Eye (tissue), 1 donor: Measurements from ENCODE around the gene SH2D1A.
"Not testable (repeated sequence)": the region's sequence is repeated elsewhere in the genome, so short reads cannot be mapped to it uniquely, and the experiment has no call there.

Experiments used
- DNase-seq: peaks from one replicate; pipeline ENCODE4 v3.0.0-alpha.2; 2015

Gene SH2D1A

DNA sequence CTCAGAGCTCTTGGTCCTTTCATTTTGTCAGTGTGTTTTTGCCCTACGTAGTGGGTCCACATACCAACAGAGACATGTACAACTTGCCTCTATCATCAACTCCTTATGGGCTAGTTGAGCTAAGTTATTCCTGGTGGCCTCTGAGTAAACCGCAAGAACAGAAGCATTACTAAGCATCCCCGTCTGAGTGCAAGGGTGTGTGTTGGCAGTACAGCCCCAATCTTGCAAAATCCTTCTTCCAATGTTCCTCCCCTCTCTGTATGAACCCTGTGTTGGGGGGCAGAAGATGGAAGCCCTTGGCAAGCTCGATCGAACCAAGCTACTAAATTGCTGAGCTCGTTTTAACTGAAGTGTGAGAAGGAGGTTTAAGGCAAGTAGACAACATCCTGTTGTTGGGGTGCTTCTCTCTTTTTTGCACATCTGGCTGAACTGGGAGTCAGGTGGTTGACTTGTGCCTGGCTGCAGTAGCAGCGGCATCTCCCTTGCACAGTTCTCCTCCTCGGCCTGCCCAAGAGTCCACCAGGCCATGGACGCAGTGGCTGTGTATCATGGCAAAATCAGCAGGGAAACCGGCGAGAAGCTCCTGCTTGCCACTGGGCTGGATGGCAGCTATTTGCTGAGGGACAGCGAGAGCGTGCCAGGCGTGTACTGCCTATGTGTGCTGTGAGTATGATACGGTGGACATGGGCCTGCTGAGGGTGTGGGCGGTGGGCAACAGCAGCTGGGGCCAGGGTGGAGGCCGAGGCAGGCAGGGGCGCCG, at the start of gene SH2D1A:
Gene SH2D1A, plus strand, starts transcription at position 447 of the 760 bp plus-strand sequence. Its CDS starts 80 bp downstream, at position 527.
- no peak for DNase-seq

DNA sequence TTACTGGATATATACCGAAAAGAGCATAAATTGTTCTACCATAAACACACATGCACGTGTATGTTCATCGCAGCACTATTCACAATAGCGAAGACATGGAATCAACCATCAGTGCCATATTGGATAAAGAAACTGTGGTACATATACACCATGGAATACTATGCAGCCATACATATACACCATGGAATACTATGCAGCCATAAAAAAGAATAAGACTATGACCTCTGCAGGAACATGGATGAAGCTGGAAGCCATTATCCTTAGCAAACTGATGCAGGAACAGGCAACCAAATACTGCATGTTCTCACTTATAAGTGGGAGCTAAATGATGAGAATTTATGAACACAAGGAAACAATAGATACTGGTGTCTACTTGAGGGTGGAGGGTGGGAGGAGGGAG, 47.0 kb upstream of the SH2D1A start:
- DNase-seq, result not testable (repeated sequence)

DNA sequence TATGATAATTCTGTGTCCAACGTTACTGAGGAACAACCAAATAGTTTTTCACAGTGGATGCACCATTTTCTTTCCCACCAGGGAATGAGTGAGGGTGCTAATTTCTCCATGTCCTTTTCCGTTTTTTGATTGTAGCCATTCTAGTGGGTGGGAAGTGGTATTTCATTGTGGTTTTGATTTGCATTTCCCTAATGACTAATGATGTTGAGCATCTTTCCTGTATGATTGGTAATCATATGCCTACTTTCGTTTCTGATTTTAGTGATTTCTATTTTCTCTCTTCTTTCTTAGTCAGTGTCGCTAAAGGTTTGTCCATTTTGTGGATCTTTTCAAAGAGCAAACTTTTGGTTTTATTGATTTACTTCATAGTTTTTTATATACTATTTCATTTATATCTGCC, 46.0 kb upstream of the SH2D1A start:
- no peak for DNase-seq

DNA sequence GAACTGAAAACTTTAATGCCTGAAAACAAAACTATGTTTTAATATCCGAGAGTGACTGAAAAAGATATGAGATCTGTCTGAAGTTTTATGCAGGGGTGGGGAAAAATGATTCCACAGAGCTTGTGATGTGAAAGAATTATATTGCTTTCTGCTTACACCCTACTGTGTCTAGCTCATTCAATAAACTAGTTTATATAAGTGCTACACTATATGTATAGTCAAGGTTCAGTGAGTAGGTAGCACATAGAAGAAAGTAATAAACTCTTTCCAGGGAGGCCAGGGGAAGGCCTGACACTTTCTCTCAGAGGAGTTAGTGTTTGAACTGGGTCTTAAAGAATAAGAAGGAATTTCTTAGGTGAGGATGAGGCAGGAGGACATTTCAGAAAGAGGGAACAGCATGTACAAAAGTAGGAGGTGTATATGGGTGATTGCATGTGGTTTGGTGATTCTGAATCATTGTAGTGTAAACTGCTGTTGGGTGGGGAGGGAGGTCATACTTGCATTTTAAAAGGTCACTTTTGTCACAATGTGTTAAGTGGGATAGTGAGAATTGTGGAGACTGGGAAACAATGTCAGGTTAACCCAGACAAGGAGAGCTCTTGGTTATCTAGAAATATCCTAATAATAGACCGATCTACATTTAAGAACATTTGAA, 39.0 kb upstream of the SH2D1A start:
- DNase-seq, result no peak

DNA sequence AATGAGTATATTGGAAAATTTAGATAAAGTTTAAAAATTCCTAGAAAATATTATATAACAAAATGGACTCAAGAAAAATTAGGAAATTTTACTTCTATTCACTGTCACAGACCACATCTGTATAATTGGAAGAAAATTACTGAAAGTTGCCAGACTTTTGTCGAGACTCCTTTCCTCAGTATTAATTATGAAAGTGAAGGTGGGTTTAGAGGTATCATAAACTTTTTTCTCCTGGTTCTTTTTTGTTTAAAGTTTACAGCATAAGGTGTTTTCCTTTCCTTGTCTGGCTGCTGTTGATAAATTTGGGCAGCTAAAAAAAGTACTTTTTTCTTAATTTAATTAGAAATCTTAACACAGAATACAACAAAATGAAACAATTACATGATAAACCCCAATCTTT, 20.6 kb upstream of the SH2D1A start:
- no peak for DNase-seq

DNA sequence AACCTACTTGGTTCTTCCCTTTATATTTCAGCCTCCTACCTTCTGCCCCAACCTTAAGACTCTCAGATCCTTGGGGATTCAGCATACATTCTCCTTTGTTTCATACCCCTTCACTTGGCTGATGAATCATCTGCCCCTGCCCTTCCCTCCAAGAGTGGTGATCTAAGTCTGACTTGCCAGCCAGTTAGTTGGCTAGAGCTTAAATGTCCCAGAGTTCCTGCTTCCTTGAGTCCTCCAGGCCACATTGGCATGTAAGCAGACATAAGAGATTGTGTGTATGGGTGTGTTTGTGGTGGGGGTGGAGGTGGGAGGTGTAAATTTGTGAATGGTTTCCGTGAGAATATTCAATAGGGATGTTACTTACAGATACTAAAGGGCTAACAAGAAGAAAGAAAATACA, 17.6 kb upstream of the SH2D1A start:
- no peak for DNase-seq

DNA sequence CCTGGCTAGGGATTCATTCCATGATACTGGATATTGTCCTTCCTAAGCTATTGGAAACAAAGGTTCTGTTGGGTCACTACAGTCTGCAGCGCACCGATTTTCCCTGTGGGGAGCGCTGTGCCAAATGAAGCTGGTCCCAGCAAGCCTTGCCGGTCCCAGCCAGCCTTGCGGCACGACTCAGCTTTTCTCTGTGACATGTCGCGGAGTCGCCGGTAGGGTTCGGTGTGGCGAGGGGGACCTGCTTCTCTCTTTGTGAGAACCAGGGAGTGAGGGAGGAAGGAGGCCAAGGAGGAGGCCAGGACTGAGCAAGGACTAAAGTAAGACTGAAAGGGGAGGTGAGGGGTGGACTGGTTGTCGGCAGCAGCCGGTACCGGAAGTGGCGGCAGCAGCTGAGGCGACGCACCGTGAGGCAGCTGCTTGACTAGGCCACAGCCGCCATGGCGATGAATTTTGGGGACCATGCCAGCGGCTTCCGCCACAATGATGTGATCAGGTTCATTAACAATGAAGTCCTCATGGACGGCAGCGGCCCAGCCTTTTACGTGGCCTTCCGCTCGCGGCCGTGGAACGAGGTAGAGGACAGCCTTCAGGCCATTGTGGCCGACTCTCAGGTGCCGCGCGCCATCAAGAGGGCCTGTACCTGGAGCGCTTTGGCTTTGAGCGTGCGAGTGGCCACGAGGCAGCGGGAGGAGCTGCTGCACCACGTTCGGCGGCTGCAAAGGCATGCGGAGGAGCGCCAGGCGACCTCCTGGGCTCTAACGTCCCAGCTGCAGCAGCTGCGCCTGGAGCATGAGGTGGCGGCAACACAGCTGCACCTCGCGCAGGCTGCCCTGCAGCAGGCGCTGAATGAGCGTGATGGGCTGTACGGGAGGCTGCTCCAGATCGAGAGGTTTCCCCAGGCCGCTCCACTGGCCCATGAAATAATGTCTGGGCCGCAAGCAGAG, 13.6 kb upstream of the SH2D1A start, which contains the start of gene TEX13D:
Gene TEX13D, plus strand, starts transcription at position 180 of the 944 bp plus-strand sequence. Its CDS starts 258 bp downstream, at position 438.
- no peak for DNase-seq

DNA sequence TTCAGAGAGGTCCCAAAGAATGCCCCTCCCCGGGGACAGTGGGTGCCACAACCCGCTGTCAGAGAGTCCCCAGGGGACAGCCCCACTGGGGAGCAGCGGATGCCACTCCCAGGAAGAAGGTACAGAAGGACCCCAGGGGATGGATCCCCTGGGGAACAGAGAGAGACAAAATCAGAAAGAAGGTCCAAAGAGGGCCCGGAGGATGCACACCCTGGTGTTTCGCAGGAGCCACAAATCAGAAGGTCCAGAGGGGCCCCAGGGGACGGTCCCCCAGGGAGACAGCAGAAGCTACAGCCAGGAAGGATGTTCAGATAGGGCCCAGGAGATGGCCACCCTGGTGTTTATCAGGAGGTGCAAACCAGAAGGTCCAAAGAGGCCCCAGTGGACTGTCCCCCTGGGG, 12.5 kb upstream of the SH2D1A start:
- DNase-seq, result no peak

DNA sequence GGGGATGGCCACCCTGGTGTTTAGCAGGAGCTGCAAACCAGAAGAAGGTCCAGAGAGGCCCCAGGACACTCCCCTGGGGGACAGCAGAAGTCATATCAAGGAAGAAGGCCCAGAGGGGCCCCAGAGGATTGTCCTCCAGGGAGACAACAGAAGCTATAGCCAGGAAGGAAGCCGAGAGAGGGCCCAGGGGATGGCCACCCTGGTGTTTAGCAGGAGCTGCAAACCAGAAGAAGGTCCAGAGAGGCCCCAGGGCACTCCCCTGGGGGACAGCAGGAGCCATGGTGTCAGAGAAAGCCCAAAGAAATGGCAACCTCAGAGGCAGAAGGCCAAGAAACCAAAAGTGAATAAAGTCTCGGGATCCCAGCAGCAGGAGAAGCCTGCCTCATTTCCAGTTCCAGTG, 11.8 kb upstream of the SH2D1A start:
- DNase-seq, result not testable (repeated sequence)

DNA sequence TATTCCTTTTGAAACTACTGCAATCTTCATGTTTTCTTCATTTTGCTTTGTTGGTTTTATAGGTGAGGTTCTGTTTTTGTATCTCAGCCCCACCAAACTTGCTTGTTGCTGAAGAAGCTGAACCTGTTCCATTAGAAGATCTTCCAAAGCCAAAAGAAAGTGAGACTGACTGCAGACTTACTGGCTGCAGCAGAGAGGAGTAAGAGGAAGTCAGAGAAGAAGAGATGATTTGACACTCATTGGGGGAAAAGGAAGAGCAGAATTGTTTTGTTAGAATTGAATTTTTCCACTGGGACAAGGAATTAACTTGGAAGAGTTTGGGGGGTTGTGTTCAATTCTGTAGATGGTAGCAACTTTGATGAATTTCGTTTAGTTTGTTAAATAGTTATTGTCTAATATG, 10.8 kb upstream of the SH2D1A start:
- no peak for DNase-seq

DNA sequence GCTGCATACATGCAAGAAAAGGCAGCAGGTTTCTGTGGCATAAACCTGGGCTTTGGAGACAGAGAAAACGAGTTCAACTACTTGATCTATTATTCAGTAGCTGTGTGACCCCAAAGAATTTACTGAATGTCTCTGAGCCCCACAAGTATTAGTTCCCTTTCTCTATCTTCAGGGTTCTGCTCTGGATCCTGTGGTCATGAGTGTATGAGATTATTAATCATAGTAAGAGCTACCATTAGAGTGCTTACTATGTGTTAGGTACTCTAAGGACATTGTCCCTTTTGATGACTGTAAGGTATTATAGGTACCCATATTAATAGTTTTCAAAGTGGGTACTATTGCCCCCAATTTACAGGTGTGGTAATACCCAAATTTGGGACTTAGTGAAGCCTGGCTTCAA, 8.4 kb upstream of the SH2D1A start:
- no peak for DNase-seq

DNA sequence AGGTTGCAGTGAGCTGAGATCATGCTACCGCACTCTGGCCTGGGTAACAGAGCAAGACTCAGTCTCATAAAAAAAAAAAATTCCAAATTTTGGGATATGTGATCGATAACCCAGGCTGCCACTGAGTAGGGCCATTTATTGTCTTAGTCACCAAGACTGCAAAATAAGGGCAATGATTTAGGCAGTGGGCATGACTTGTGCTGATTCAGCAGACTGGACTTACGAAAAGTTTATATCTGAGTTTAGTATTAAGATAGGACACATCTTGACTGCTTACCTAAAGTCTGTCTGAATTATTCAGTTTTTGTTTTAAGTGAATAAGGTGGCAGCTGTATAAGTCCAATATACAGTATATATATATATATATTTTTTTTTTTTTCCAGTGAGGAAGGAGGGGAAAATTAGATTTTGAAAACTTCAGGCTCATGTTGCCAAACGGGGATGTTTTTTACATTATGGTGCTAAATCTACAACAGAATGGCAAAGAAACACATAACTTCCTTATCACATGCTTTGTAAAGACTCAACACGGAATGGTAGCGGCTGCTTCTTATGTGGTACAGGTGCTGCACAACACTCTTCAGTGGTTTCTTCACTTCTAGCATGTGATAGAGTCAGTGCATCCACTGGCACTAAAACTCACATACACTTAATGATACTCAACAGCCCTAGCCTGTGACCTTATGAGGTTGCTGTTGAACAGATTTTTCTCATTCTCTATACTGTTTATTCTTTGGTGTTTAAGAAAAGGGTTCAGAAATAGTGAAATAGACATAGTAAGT, 7.4 kb upstream of the SH2D1A start:
- DNase-seq, result no peak

DNA sequence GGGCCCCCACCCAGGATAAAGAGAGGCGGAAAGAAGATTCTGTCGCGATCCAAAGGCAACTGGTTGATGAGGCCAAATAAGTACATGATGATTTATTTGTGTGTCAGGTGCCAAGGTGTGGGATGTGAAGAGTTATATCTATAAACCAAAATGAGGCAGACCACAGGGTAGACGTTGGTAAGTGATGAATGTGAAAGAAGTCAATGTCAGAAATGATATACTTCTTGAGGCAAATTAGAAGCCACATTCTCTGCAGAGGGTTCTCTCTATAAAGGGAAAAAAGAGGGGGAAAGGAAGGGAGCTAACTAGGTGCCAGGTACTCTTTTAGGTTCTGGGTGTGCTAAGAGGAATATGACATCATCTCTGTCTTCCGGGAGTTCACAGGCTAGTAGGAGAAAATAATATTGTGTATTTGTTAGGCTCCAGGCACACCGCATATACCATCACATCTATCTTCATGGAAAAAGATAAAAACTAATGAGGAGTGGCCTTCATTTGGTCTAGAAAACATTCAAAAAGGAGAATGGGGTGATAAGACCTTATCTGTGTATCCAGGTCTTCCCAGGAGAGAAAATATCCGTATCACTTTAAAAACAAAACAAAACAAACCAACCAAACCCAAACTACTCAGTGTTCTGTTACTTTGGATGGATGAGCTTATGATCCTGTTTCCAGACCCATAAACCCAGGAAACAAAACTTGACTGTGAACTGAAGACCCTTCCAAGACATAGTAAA, 4.8 kb upstream of the SH2D1A start:
- DNase-seq, result no peak

DNA sequence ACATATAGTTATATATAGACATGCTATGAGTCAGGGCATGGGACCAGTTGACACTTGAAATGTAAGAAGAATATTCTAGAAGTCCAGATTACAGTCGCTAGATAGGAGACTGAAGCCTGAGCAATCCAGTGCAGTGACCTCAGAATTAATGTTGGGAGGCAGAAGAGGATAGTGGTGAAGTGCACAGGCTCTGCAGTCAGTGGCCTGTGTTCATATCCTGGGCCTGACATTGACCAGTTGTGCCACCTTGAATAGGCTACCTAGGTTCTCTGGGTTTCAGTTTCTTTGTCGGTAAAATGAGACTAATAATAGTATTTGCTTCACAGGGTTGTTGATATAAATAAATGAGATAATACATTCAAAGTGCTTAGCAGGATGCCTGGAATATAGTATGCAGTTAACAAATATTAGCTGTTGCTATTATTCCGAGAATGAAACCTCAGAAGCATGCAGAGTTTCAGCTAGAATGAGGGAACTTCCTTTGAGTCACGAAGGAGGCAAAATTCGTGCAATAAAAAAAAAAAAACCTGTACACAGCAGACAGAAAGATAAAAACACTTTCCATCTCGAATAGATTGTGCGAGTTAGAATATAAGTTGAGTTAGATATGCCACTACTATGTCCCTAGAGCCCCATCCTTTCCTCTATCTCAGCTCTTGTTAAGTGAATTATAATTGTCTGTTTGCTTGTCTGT, 4.0 kb upstream of the SH2D1A start:
- DNase-seq, result no peak

DNA sequence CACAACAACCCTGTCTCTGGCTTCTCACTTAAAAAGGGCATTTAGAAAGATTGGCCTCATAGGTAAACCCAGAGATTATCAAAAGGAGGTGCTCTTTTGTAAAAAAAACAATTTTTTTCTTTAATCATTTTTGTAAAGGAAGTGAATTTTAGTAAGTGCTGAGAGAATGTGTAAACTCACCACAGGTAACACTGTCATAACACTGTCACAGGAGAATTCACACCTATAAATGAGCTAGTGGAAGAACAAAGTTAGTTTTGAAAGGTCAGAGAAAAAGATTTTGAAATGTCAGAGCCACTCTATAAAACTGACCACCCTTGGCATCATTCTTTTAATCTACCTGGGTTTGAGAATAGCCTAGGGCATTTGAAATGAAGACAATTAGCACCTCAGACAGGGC, 3.3 kb upstream of the SH2D1A start:
- DNase-seq, result no peak

DNA sequence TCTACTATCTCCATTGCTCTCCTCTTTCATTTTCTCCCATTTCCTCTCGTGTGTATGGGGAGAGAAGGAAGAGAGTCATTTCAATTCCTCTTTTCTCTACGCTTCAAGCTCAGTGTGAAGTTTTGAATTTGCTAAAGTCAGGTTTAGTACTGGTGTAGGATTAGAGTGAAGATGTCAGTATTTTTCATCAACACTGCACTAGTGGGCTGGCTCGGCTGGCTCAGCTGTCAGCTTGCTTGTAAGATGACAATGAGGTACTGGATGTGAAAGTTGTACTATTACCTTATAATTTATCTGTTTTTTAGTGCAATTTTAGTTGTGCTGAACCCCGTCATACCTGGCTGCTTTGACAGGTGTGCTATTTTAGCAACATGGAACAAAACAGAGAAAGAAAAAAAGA, 2.1 kb upstream of the SH2D1A start:
- DNase-seq, result no peak

DNA sequence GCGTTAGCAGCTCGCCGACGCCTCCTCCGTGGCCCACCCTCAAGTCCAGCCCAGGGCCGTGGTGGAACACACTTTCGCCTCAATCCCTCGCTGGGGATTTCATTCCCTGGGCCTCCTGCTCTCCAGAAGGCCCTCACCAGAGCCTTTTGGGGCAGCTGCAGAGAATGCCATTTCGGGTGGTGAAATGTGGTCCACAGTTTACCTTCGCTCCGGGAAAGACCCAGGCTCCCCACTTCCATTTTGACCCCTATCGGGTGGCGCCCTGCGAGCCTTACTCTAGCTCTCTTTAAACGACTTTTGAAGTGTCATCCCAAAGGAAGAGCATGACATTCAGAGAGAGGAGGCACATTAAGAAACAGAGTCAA, 496 bp downstream of the SH2D1A start:
- no peak for DNase-seq

DNA sequence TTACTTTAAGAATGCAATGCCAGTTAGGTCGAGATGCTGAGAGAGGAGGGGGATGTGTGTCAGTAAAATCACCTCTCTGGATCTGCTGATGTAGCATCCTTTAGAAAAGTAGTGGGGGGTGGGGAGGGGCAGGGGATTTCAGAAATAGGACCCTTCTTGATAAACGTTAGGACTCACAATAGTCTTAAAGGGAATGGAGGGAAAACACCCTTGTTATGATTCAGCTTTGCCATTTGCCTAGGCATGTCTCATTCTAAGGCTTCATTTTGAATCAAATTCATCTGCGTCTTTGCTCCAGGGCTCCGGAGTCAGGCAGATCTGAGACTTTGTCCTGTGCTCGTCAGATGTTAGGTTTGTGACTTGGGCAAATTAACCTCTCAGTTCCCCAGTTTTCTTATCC, 879 bp downstream of the SH2D1A start:
- DNase-seq, result no peak

DNA sequence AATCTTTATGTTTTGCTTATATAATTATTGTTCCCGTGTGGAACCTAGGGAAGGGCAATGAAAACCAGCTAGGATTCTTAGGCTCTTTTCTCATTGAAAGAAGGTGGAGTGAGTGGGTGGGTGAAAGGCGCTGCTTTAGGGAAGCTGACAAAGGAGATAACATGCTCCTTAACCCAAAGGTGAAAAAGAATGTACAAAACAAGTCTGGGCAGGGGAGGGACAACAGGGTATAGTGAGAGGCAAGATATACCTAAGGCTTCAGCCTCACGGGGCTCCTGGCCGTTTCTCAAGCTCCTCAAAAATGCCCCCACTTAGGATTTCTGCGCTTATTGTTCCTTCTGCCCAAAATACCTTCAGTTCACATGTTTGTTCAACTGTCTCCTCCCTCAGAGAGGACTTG, 1.8 kb downstream of the SH2D1A start:
- DNase-seq, result no peak

DNA sequence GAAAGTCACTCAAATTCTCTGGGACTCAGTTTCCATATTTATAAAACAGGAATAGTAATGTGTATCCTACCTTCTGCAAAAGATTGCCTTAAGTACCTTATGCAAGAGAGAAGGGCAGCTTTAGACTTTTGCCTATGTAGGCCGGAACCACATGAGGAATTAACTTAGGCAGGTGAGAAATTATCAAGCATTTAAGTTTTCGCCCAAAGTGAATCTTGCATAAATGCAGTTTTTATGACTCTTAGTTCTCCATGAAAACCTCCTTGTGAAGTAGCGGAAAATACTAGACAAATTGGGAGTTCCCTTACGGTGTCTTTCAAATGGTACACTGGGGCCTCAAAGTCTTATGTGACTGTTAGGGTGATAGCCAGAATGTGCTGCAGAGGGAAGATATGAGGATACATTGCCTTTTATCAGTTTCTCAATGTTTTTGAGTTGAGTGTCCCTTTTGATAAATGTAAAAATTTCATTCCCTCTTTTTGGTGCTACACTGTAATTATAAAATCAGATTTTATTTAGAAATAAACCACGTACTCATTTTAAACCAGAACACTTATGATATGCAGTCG, 2.6 kb downstream of the SH2D1A start:
- DNase-seq, result no peak

DNA sequence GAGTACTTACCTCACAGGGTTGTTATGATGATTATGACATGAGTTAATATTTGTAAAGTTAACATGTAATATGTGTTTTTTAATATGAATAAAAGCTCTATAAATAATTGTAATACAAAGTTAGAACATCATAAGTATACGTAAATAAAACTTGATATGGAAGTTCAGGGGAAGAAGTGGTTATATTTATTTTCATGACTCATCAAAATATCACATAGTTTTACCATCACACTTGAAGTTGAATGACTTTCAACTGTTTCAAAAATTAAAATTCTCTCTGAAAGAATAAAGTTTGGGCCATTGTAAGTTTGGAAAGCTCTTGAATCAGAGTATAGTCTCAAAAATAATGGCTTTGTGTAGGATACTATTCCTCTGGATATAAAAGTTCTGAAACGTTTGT, 8.3 kb downstream of the SH2D1A start:
- DNase-seq, result no peak
